Left lung (tissue), 10 donors: ENCODE data around the gene C3orf33. TPM values are rescaled to one million over a fixed set of nuclear protein-coding genes. Genes with fewer than 3 reads are reported as not detected.
"Not testable (repeated sequence)": the region's sequence is repeated elsewhere in the genome, so short reads cannot be mapped to it uniquely, and the experiment has no call there.

ENCODE experiments used
- ATAC-seq: fragments of 200-7000 bp; cut with Tn5 transposase; one replicate; pipeline ENCODE4 v1.9.1; 2020; ENCODE audit warnings: moderate library complexity
- DNase-seq, 4 donors: peaks; one replicate each; pipeline ENCODE4 v3.0.0-alpha.2; 2013 to 2020
- H3K27ac ChIP-seq, 2 donors: fragments of 200-600 bp; sonication (generic) in 1 of 2; one replicate each; pipeline versions ENCODE4 v1.5.0 to v1.8.0; 2020 to 2021
- H3K27me3 ChIP-seq, 2 donors: fragments of 200-600 bp; sonication (generic) in 1 of 2; one replicate each; pipeline versions ENCODE4 v1.5.0 to v1.8.0; 2020 to 2021
- H3K36me3 ChIP-seq, 2 donors: fragments of 200-600 bp; sonication (generic) in 1 of 2; one replicate each; pipeline versions ENCODE4 v1.5.0 to v1.8.0; 2020 to 2021
- H3K4me1 ChIP-seq, 2 donors: fragments of 200-600 bp; one replicate each; pipeline ENCODE4 v1.8.0; 2021
- H3K4me3 ChIP-seq, 2 donors: fragments of 200-600 bp; sonication (generic) in 1 of 2; one replicate each; pipeline versions ENCODE4 v1.5.0 to v1.8.0; 2020 to 2021; ENCODE audit warnings: mild to moderate bottlenecking in 1 of 2
- H3K9me3 ChIP-seq, 2 donors: fragments of 200-600 bp; sonication (generic) in 1 of 2; one replicate each; pipeline versions ENCODE4 v1.5.0 to v1.8.0; 2020 to 2021
- CTCF ChIP-seq, 2 donors: fragments of 200-600 bp; sonication (generic) in 1 of 2; IDR thresholded peaks; one replicate each; pipeline versions ENCODE4 v1.5.0 to v1.8.0; 2021; ENCODE audit warnings: antibody characterized with exemption in 2 of 2
- intact Hi-C, 2 donors: fragments of 100-400 bp; cut with DNase I; formaldehyde crosslinking; loops; one replicate each; pipeline versions ENCODE4 v1.11.2 to v1.14.2; 2022
- polyA plus RNA-seq, 6 donors: library from polyadenylated mRNA; unstranded; fragments of 120-200 nt; gene quantifications; one replicate each; pipeline ENCODE4 v1.2.1, GENCODE V29; 2013; ENCODE audit not compliant: insufficient read length in 6 of 6
- total RNA-seq, 2 donors: library from RNA; stranded (reverse); fragmentation: NEBNext Ultra II Directional; extraction: Animal tissue kit (Norgen Biotek cat#: 25700); gene quantifications; one replicate each; pipeline ENCODE4 v1.2.1, GENCODE V29; 2021
- donor health status: DM: no; HTN: yes; CAD: no.
- donor health status: DM: no; HTN: no; CAD: no.

The C3orf33 gene
- total and polyA plus RNA-seq, 8 donors, result 2.6 to 9.9 (median 7.1) TPM

GRCh38 chr3:155835341-155836071, 29.4 kb upstream of the C3orf33 start:
- Histone ChIP-seq H3K27me3 (no peaks in the 10 kb centered on the region), H3K9me3 (no peaks in the 10 kb centered on the region), H3K4me1 (peaks cover 0 to 7% of the 10 kb centered on the region in 2 donors), H3K36me3 (peaks cover 0 to 43% of the 10 kb centered on the region in 2 donors), H3K27ac (no peak overlapping the region), H3K4me3 (no peak overlapping the region)
- no peak for DNase-seq
- no peak for TF ChIP-seq CTCF (IDR thresholded peaks at IDR 0.05)
- intact Hi-C loops, result no loop called here
- no peak for ATAC-seq

GRCh38 chr3:155828490-155829098, 22.5 kb upstream of the C3orf33 start:
- H3K27ac ChIP-seq, ATAC-seq, H3K9me3 ChIP-seq, DNase-seq, H3K4me1 ChIP-seq, intact Hi-C loops, H3K27me3 ChIP-seq, H3K4me3 ChIP-seq: not testable (repeated sequence)
- peaks cover 0 to 83% of the 10 kb centered on the region in 2 donors for H3K36me3 ChIP-seq

- intact Hi-C loops, result no loop called here
- ATAC-seq, result no peak
Observed at GRCh38 chr3:155815030-155815545, 9.0 kb upstream of the C3orf33 start.

GRCh38 chr3:155813224-155813623, 7.1 kb upstream of the C3orf33 start:
- H3K4me1 ChIP-seq, intact Hi-C loops, H3K27ac ChIP-seq, H3K4me3 ChIP-seq, H3K36me3 ChIP-seq, ATAC-seq, H3K27me3 ChIP-seq, DNase-seq, H3K9me3 ChIP-seq: not testable (repeated sequence)

More at GRCh38 chr3:155815030-155815545, 9.0 kb upstream of the C3orf33 start:
- Histone ChIP-seq H3K36me3 (peaks cover 0 to 6% of the 10 kb centered on the region in 2 donors), H3K4me1 (no peaks in the 10 kb centered on the region), H3K4me3 (no peak overlapping the region), H3K27ac (no peak overlapping the region), H3K27me3 (no peaks in the 10 kb centered on the region), H3K9me3 (no peaks in the 10 kb centered on the region)
- no peak for TF ChIP-seq CTCF (IDR thresholded peaks at IDR 0.05)
- no peak for DNase-seq

- Histone ChIP-seq H3K36me3 (no peaks in the 10 kb centered on the region), H3K27me3 (no peaks in the 10 kb centered on the region), H3K4me1 (peaks cover 0 to 6% of the 10 kb centered on the region in 2 donors), H3K9me3 (no peaks in the 10 kb centered on the region), H3K4me3 (no peak overlapping the region), H3K27ac (no peak overlapping the region)
- DNase-seq (no peak), ATAC-seq (no peak)
- no peak for TF ChIP-seq CTCF (IDR thresholded peaks at IDR 0.05)
- intact Hi-C loops, result no loop called here
Observed at GRCh38 chr3:155809181-155809580, 3.1 kb upstream of the C3orf33 start.

- Histone ChIP-seq H3K27me3 (no peaks in the 10 kb centered on the region), H3K4me1 (peaks cover 0 to 6% of the 10 kb centered on the region in 2 donors), H3K4me3 (no peak overlapping the region), H3K27ac (no peak overlapping the region), H3K9me3 (no peaks in the 10 kb centered on the region), H3K36me3 (no peaks in the 10 kb centered on the region)
- no peak for TF ChIP-seq CTCF (IDR thresholded peaks at IDR 0.05)
- no peak for DNase-seq
- intact Hi-C loops, result no loop called here
- no peak for ATAC-seq
Observed at GRCh38 chr3:155807823-155808222, 1.7 kb upstream of the C3orf33 start.
